OCI-LY3 (cell line): ENCODE measurements around the gene ZEB2.

Source experiments
- CTCF ChIP-seq: fragments of 200-600, 300-600 bp; sonication (generic); IDR thresholded peaks from 2 replicates; pipeline ENCODE4 v1.5.1; 2014; ENCODE audit warnings: antibody characterized with exemption, low read length, low read depth
- EZH2phosphoT487 ChIP-seq: fragments of 200-600 bp; shearing (Covaris generic); IDR thresholded peaks from 2 replicates; pipeline ENCODE4 v1.6.1; 2018; ENCODE audit warnings: antibody characterized with exemption, mixed run types, low read depth

DNA sequence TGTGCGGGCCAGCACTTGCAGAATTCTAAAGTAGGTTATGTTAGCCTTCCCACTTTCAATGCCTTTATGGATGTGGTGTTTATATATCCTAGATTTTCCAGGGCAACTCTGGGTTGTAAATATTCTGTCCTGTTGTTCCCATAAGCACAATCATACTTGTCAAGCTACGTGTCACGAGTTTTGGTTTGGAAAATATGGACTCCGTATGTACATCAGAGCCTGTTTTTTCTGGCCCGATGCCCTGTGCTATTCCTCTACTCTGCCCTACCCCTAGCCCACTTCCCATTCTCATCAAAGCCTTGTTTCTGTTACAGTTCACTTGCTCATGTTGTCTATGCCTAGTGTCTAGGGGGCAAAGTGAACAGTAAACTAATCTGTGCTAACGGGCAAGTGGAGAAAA lies 27.0 kb upstream of the ZEB2 start:
- no peak for TF ChIP-seq CTCF
- no peak for TF ChIP-seq EZH2phosphoT487
